Measurements from ENCODE around the gene CAPZB.

DNA sequence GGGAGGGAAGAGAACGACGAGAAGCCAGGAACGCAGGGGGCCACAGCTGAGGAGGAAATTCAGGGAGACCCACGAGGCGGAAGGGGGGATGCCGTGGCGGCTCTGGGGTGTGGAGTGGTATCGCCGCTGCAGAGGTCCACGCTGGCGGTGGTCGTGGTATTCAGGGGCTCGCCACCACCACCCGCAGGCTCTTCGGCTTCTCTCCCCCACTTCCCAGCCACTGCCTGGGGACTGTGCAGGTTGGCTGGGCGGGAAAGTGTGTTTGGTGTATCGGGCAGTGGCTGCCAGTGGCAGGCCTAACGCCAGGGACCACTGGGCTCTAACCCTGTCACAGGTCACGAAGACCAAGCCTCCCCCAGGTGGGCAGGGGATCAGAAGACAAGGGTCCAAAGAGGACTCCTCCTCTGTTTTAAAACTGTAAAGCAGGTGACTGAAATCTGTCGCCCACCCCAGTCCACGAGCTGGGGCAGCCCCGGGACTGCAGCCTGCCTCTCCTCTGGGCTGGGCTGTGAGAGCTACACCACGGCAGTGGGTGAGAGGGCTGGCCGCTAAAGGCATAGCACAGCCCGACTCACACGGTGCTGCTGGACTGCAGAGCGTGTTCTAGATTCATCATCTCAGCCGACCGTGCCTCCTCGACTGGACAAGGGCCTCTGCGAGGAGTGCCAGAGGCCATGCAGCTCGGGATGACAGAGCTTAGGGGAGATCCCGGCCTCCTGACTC, 142.3 kb downstream of the CAPZB start:
- no peak for TF ChIP-seq PPARA (CRISPR knock-in tag; IDR thresholded peaks at IDR 0.05; ENCODE audit: borderline replicate concordance)
- TF ChIP-seq, protein P1, sequence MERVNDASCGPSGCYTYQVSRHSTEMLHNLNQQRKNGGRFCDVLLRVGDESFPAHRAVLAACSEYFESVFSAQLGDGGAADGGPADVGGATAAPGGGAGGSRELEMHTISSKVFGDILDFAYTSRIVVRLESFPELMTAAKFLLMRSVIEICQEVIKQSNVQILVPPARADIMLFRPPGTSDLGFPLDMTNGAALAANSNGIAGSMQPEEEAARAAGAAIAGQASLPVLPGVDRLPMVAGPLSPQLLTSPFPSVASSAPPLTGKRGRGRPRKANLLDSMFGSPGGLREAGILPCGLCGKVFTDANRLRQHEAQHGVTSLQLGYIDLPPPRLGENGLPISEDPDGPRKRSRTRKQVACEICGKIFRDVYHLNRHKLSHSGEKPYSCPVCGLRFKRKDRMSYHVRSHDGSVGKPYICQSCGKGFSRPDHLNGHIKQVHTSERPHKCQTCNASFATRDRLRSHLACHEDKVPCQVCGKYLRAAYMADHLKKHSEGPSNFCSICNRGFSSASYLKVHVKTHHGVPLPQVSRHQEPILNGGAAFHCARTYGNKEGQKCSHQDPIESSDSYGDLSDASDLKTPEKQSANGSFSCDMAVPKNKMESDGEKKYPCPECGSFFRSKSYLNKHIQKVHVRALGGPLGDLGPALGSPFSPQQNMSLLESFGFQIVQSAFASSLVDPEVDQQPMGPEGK (CRISPR knock-in tag; IDR thresholded peaks at IDR 0.05; ENCODE audit: borderline replicate concordance): no peak
- TF ChIP-seq GLIS3 (CRISPR knock-in tag; IDR thresholded peaks at IDR 0.05): no peak
- no peak for TF ChIP-seq TCF4 (CRISPR knock-in tag; IDR thresholded peaks at IDR 0.05; ENCODE audit: borderline replicate concordance)
- TF ChIP-seq ZC3H10 (CRISPR knock-in tag; IDR thresholded peaks at IDR 0.05): no peak
- TF ChIP-seq, protein P2, sequence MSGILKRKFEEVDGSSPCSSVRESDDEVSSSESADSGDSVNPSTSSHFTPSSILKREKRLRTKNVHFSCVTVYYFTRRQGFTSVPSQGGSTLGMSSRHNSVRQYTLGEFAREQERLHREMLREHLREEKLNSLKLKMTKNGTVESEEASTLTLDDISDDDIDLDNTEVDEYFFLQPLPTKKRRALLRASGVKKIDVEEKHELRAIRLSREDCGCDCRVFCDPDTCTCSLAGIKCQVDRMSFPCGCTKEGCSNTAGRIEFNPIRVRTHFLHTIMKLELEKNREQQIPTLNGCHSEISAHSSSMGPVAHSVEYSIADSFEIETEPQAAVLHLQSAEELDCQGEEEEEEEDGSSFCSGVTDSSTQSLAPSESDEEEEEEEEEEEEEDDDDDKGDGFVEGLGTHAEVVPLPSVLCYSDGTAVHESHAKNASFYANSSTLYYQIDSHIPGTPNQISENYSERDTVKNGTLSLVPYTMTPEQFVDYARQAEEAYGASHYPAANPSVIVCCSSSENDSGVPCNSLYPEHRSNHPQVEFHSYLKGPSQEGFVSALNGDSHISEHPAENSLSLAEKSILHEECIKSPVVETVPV (CRISPR knock-in tag; IDR thresholded peaks at IDR 0.05): no peak
- TF ChIP-seq OSR1 (CRISPR knock-in tag; IDR thresholded peaks at IDR 0.05): no peak
- TF ChIP-seq ISL1 (CRISPR knock-in tag; IDR thresholded peaks at IDR 0.05): no peak
- TF ChIP-seq, protein P3, sequence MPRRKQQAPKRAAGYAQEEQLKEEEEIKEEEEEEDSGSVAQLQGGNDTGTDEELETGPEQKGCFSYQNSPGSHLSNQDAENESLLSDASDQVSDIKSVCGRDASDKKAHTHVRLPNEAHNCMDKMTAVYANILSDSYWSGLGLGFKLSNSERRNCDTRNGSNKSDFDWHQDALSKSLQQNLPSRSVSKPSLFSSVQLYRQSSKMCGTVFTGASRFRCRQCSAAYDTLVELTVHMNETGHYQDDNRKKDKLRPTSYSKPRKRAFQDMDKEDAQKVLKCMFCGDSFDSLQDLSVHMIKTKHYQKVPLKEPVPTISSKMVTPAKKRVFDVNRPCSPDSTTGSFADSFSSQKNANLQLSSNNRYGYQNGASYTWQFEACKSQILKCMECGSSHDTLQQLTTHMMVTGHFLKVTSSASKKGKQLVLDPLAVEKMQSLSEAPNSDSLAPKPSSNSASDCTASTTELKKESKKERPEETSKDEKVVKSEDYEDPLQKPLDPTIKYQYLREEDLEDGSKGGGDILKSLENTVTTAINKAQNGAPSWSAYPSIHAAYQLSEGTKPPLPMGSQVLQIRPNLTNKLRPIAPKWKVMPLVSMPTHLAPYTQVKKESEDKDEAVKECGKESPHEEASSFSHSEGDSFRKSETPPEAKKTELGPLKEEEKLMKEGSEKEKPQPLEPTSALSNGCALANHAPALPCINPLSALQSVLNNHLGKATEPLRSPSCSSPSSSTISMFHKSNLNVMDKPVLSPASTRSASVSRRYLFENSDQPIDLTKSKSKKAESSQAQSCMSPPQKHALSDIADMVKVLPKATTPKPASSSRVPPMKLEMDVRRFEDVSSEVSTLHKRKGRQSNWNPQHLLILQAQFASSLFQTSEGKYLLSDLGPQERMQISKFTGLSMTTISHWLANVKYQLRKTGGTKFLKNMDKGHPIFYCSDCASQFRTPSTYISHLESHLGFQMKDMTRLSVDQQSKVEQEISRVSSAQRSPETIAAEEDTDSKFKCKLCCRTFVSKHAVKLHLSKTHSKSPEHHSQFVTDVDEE (CRISPR knock-in tag; IDR thresholded peaks at IDR 0.05): no peak
- no peak for TF ChIP-seq ZFP3 (CRISPR knock-in tag; IDR thresholded peaks at IDR 0.05)
- TF ChIP-seq, protein P4, sequence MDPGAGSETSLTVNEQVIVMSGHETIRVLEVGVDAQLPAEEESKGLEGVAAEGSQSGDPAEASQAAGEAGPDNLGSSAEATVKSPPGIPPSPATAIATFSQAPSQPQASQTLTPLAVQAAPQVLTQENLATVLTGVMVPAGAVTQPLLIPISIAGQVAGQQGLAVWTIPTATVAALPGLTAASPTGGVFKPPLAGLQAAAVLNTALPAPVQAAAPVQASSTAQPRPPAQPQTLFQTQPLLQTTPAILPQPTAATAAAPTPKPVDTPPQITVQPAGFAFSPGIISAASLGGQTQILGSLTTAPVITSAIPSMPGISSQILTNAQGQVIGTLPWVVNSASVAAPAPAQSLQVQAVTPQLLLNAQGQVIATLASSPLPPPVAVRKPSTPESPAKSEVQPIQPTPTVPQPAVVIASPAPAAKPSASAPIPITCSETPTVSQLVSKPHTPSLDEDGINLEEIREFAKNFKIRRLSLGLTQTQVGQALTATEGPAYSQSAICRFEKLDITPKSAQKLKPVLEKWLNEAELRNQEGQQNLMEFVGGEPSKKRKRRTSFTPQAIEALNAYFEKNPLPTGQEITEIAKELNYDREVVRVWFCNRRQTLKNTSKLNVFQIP (CRISPR knock-in tag; IDR thresholded peaks at IDR 0.05; ENCODE audit: borderline replicate concordance, low read depth): no peak
- TF ChIP-seq RARB (CRISPR knock-in tag; IDR thresholded peaks at IDR 0.05): no peak
- TF ChIP-seq ESRRG (CRISPR knock-in tag; IDR thresholded peaks at IDR 0.05): no peak

Data from SK-N-SH treated with all-trans-retinoic acid at 6 μM for 48 hours (cell line).